ENCODE results near the gene VCX3A. TPM values are rescaled to one million over a fixed set of nuclear protein-coding genes. Genes with fewer than 3 reads are reported as not detected.

Gene VCX3A
- polyA plus RNA-seq, 1 donor (not counting 4 experiments of a cell fraction or from before 2014, with no cell fraction given): not detected

DNA sequence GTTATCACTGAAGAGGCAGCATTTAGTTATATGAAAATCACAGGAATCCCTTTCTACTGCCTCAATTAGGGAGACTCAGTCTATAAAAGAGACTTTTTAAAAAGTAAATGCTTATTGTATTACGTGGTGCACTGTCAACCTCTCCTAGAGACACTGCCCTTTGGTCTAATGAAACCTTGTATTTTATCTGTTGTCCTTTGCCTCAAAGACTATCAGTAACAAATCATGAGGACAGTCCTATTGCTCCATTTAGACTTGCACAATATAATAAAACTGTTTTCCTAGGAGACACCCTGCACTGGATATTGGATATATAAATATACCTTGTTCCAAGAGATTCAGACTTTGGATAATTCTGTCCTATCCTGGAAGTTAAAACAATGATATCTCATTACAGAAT, 34.2 kb downstream of the VCX3A start:
- Histone ChIP-seq H3K9me1 (ENCODE audit: control insufficient read depth, extremely low read depth, insufficient read depth, low read length) (no peaks in the 10 kb centered on the region), H3K27me3 (ENCODE audit: control insufficient read depth, extremely low read depth, insufficient read depth, low read length) (no peaks in the 10 kb centered on the region), H3K27ac (ENCODE audit: control insufficient read depth, insufficient read depth, low read length) (no peak overlapping the region), H2AFZ (ENCODE audit: control insufficient read depth, low read length) (no peak overlapping the region), H3K4me1 (ENCODE audit: control insufficient read depth, extremely low read depth, insufficient read depth, low read length) (no peaks in the 10 kb centered on the region), H3K9ac (ENCODE audit: control insufficient read depth, extremely low read depth, insufficient read depth, low read length) (no peak overlapping the region), H3K4me3 (ENCODE audit: control insufficient read depth in 2 of 3, extremely low read depth in 1 of 3, insufficient read depth in 2 of 3, low read depth in 1 of 3, low read length in 3 of 3) (no peak overlapping the region), H3K4me2 (ENCODE audit: control insufficient read depth, extremely low read depth, insufficient read depth, low read depth, low read length) (no peak overlapping the region), H4K20me1 (ENCODE audit: control insufficient read depth, extremely low read depth, insufficient read depth, low read length) (no peaks in the 10 kb centered on the region), H3K9me3 (ENCODE audit: control insufficient read depth, low read depth, low read length) (no peaks in the 10 kb centered on the region), H3K36me3 (ENCODE audit: control insufficient read depth in 2 of 2, extremely low read depth in 1 of 2, insufficient read depth in 2 of 2, low read length in 2 of 2) (no peaks in the 10 kb centered on the region), H3K79me2 (ENCODE audit: control insufficient read depth, insufficient read depth, low read length) (no peaks in the 10 kb centered on the region)
- no peak for TF ChIP-seq EZH2 (IDR thresholded peaks at IDR 0.05; ENCODE audit: low read length)
- no peak for TF ChIP-seq CTCF (optimal IDR thresholded peaks at IDR 0.05 in 1 of 3, IDR thresholded peaks at IDR 0.05 in 1 of 3, conservative IDR thresholded peaks at IDR 0.05 in 1 of 3; ENCODE audit: extremely low read depth in 1 of 3, insufficient read depth in 2 of 3, low read length in 3 of 3)
- no peak for FAIRE-seq
- DNase-seq (ENCODE audit: low read depth, low spot score): no peak
- dilution Hi-C loops (cut with MboI; ENCODE audit: extremely low pct_ligation_motif_present, low sequenced_read_pairs): no loop called here

DNA sequence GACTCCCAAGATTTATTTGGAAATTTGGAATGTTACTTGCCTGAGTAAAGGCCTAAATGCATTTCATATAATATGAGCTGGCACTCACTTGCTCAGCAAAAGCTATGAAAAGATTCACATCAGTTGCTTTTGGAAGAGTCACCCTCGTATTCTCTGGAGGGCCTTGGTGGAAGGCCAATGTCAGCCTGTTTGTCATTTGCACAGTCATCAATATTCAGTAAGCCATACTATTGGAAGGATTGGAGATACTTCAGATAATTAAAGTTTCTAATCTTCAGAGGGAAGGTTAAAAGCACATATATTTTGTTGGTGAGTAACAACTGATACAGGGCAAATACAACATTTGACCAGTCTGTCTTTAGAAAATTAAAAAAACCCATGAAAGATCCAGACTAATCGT, 36.6 kb downstream of the VCX3A start:
- H3K4me1 ChIP-seq (ENCODE audit: control insufficient read depth, extremely low read depth, insufficient read depth, low read length): no peaks in the 10 kb centered on the region
- dilution Hi-C loops (cut with MboI; ENCODE audit: extremely low pct_ligation_motif_present, low sequenced_read_pairs): no loop called here
- no peak overlapping the region for H2AFZ ChIP-seq (ENCODE audit: control insufficient read depth, low read length)
- no peaks in the 10 kb centered on the region for H3K9me3 ChIP-seq (ENCODE audit: control insufficient read depth, low read depth, low read length)
- H3K79me2 ChIP-seq (ENCODE audit: control insufficient read depth, insufficient read depth, low read length): no peaks in the 10 kb centered on the region
- H3K4me3 ChIP-seq (ENCODE audit: control insufficient read depth in 2 of 3, extremely low read depth in 1 of 3, insufficient read depth in 2 of 3, low read depth in 1 of 3, low read length in 3 of 3): no peak overlapping the region
- no peak overlapping the region for H3K4me2 ChIP-seq (ENCODE audit: control insufficient read depth, extremely low read depth, insufficient read depth, low read depth, low read length)
- no peaks in the 10 kb centered on the region for H3K27me3 ChIP-seq (ENCODE audit: control insufficient read depth, extremely low read depth, insufficient read depth, low read length)
- FAIRE-seq (no peak), DNase-seq (ENCODE audit: low read depth, low spot score) (no peak)
- H3K9ac ChIP-seq (ENCODE audit: control insufficient read depth, extremely low read depth, insufficient read depth, low read length): no peak overlapping the region
- H4K20me1 ChIP-seq (ENCODE audit: control insufficient read depth, extremely low read depth, insufficient read depth, low read length): no peaks in the 10 kb centered on the region
- TF ChIP-seq EZH2 (IDR thresholded peaks at IDR 0.05; ENCODE audit: low read length) (no peak), CTCF (optimal IDR thresholded peaks at IDR 0.05 in 1 of 3, IDR thresholded peaks at IDR 0.05 in 1 of 3, conservative IDR thresholded peaks at IDR 0.05 in 1 of 3; ENCODE audit: extremely low read depth in 1 of 3, insufficient read depth in 2 of 3, low read length in 3 of 3) (no peak)
- no peaks in the 10 kb centered on the region for H3K36me3 ChIP-seq (ENCODE audit: control insufficient read depth in 2 of 2, extremely low read depth in 1 of 2, insufficient read depth in 2 of 2, low read length in 2 of 2)
- no peaks in the 10 kb centered on the region for H3K9me1 ChIP-seq (ENCODE audit: control insufficient read depth, extremely low read depth, insufficient read depth, low read length)
- H3K27ac ChIP-seq (ENCODE audit: control insufficient read depth, insufficient read depth, low read length): no peak overlapping the region

All from keratinocyte (primary cell).